Measurements from ENCODE around the gene ADARB1.

Gene ADARB1

GRCh38 chr21:45246386-45247320 lies 172.3 kb downstream of the ADARB1 start:
- no peaks in the 10 kb centered on the region for H3K4me1 ChIP-seq
- no peaks in the 10 kb centered on the region for H3K9me3 ChIP-seq (ENCODE audit: control insufficient read depth, low read length)
- H3K27ac ChIP-seq, result no peak overlapping the region
- H3K9ac ChIP-seq, result no peak overlapping the region
- H3K79me2 ChIP-seq, result no peaks in the 10 kb centered on the region
- no peak overlapping the region for H3K4me2 ChIP-seq (ENCODE audit: low read length)
- no peak for TF ChIP-seq CTCF (IDR thresholded peaks at IDR 0.05)
- H2AFZ ChIP-seq, result no peak overlapping the region
- H3K36me3 ChIP-seq (ENCODE audit: control insufficient read depth, insufficient read depth, low read length), result no peaks in the 10 kb centered on the region
- H3K27me3 ChIP-seq (ENCODE audit: control insufficient read depth, insufficient read depth, low read length), result peaks cover 3% of the 10 kb centered on the region
- H3K4me3 ChIP-seq (ENCODE audit: low read depth, low read length), result no peak overlapping the region

- H3K9ac ChIP-seq, result no peak overlapping the region
- H3K79me2 ChIP-seq, result no peaks in the 10 kb centered on the region
- no peak overlapping the region for H3K4me2 ChIP-seq (ENCODE audit: low read length)
- H3K27ac ChIP-seq, result no peak overlapping the region
- no peak for TF ChIP-seq CTCF (IDR thresholded peaks at IDR 0.05)
- no peak overlapping the region for H3K4me3 ChIP-seq (ENCODE audit: low read depth, low read length)
- H2AFZ ChIP-seq, result no peak overlapping the region
- no peaks in the 10 kb centered on the region for H3K4me1 ChIP-seq
- no peaks in the 10 kb centered on the region for H3K36me3 ChIP-seq (ENCODE audit: control insufficient read depth, insufficient read depth, low read length)
- peaks cover 3% of the 10 kb centered on the region for H3K27me3 ChIP-seq (ENCODE audit: control insufficient read depth, insufficient read depth, low read length)
- H3K9me3 ChIP-seq (ENCODE audit: control insufficient read depth, low read length), result no peaks in the 10 kb centered on the region
Observed at GRCh38 chr21:45248301-45248892, 174.0 kb downstream of the ADARB1 start.

DNA sequence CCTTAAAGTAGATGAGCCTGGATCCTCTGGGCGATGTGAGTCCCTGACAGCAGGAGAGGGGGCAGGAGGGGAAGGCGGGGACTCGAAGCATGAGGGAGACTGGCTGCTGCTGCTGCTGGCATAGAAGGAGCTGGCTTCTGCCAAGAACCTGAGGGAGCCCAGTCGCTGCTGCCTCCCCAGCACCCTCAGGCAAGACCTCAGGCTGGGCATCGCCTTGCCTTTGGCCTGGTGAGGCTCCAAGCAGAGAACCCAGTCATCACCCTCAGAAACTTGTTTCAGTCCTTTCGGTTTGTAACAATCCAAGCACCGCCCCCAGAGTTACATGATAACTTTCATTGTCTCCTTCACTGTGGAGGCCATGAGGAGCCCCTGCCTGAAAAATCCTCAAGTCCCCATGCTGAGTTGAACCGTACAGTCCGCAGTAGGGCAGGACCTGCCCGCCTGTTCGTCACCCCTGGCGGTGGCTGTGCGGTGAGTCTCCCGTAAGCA lies 174.6 kb downstream of the ADARB1 start:
- peaks cover 3% of the 10 kb centered on the region for H3K27me3 ChIP-seq (ENCODE audit: control insufficient read depth, insufficient read depth, low read length)
- no peak overlapping the region for H3K27ac ChIP-seq
- H3K9ac ChIP-seq, result no peak overlapping the region
- TF ChIP-seq CTCF (IDR thresholded peaks at IDR 0.05), result no peak
- no peaks in the 10 kb centered on the region for H3K36me3 ChIP-seq (ENCODE audit: control insufficient read depth, insufficient read depth, low read length)
- H3K4me1 ChIP-seq, result no peaks in the 10 kb centered on the region
- H2AFZ ChIP-seq, result no peak overlapping the region
- no peak overlapping the region for H3K4me3 ChIP-seq (ENCODE audit: low read depth, low read length)
- no peaks in the 10 kb centered on the region for H3K9me3 ChIP-seq (ENCODE audit: control insufficient read depth, low read length)
- H3K4me2 ChIP-seq (ENCODE audit: low read length), result no peak overlapping the region
- no peaks in the 10 kb centered on the region for H3K79me2 ChIP-seq

- Histone ChIP-seq H3K27me3 (ENCODE audit: control insufficient read depth, insufficient read depth, low read length) (peaks cover 3% of the 10 kb centered on the region), H3K4me1 (no peaks in the 10 kb centered on the region), H3K36me3 (ENCODE audit: control insufficient read depth, insufficient read depth, low read length) (no peaks in the 10 kb centered on the region), H3K9me3 (ENCODE audit: control insufficient read depth, low read length) (no peaks in the 10 kb centered on the region), H2AFZ (no peak overlapping the region), H3K27ac (no peak overlapping the region), H3K79me2 (no peaks in the 10 kb centered on the region), H3K4me2 (ENCODE audit: low read length) (no peak overlapping the region), H3K9ac (no peak overlapping the region), H3K4me3 (ENCODE audit: low read depth, low read length) (no peak overlapping the region)
- no peak for TF ChIP-seq CTCF (IDR thresholded peaks at IDR 0.05)
Observed at GRCh38 chr21:45249626-45250025, 175.2 kb downstream of the ADARB1 start.
